Measurements from ENCODE around the gene CASP8.
"Not testable (repeated sequence)": the region's sequence is repeated elsewhere in the genome, so short reads cannot be mapped to it uniquely, and the experiment has no call there.

Gene CASP8

DNA sequence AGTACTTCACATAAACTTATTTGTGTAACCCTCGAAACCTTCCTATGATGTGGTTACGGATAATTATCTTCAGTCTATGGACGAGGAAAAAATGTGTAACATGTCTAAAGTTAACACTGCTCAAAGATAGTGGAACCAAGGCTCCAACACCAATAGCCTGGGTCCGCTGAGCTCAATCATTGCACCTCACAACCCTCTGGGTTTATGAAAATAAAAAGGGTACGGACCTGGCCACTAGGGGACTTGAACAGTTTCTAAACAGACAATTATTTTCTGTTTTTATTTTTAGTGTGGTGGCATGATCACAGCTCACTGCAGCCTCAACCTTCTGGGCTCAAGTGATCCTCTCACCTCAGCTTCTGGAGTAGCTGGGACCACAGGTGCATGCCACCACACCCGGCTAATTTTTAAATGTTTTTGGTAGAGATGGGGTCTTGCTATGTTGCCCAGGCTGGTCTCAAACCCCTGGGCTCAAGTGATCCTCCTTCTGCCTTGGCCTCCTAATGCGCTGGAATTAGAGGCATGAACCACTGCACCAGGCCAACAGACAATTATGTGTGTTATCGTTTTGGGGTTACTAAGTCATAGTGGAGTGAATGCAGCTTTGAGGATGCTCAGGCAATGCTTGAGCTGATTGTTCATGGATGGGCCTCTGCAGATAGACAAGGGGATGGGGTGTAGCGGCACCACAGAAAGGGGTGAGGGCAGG is 10.1 kb downstream of the CASP8 start:
- no peak for DNase-seq (ENCODE audit: low read depth)

DNA sequence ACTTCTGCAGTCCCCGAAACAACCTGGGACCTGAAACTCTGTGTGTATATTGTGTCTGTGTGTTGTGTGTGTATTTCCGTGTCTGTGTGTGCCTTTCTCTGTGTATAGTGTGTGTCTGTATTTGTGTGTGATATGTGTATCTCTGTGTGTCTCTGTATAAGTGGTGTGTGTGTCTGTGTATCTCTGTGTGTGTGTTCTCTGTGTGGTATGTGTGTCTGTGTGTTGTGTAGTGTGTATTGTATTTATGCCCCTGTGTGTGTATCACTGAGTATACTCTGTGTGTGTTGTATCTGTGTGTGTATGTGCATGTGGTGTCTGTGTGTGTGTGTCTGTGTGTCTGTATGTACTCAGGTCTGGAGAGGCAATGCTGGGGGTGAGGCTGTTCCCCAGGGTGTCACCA is 11.6 kb downstream of the CASP8 start:
- no peak for DNase-seq (ENCODE audit: low read depth)

DNA sequence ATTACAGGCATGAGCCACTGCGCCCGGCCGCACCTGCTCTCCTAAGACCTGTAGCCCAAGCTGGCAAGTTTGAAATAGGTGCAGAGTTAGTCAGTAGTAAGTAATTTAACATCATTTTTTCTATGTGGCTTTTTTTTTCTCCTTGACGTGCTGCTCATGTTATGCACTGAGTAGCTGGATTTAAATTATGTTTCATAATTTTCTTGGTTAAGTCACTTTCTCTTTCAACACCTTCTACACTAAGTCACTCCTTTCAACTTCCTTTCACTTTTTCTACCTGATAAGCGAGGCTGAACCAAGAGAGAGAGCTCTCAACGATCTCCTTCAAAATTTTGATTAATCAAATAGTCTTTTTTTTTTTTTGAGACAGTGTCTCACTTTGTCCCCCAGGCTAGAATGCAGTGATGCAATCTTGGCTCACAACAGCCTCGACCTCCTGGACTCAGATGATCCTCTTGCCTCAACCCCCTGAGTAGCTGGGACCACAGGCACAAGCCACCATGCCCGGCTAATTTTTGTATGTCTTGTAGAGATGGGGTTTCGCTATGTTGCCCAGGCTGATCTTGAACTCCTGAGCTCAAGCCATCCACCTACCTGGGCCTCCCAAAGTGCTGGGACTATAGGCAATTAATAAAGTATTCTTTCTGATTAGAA is 13.1 kb downstream of the CASP8 start:
- peak; percentile 16 for DNase-seq (ENCODE audit: low read depth)

DNA sequence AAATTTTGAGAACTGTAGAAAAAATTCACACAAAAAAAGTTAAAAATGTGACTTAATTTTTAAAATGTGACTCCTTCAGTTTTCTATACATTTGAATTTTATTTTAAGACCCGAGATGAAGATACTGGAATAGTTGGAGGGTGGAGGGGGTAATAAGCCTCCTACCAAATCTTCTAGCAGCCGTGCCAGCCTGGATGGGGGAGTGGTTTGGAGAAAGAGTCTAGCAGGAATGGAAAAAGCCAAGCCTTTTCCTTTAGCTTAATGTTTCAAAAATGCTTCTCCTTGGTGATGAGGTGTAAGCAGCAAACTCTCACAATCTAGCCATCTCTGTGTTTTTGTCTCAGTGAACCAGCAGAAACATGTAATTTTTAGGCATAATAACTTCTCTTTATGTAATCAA is 14.7 kb downstream of the CASP8 start:
- DNase-seq (ENCODE audit: low read depth): no peak

DNA sequence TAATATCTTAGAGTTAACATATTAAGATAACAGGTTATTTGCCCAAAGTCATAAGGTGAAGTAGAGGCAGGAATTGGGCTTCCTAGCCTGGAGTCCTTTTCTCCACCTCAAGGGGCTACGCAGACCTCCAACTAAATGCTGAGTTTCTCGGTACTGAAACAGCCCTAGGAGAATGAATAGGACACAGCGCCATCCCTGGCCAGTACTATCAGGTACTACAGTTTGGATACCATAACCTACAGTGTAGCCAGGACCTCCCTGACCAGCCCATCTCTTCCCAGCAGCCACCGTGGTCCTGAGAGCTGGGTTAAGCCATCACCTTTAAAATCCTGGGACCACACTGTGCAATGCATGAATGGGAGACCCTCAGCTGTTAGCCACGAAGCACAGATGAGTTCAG is 15.7 kb downstream of the CASP8 start:
- no peak for DNase-seq (ENCODE audit: low read depth)

DNA sequence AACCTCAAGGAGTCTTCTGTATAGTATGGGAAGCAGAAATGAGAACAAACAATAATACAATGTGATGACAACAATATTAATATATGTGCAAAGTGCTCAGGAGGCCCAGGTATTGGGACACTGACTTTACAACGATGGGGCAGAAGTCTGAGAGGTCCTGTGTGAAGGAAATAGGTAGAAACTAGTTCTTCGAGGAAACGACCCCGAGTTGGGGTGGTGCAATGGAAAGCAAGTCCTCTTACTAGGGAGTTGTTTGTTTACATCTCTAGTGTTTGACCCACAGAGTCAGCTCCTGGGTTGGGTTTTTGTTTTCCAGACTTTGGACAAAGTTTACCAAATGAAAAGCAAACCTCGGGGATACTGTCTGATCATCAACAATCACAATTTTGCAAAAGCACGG is 16.2 kb downstream of the CASP8 start:
- DNase-seq (ENCODE audit: low read depth): no peak

DNA sequence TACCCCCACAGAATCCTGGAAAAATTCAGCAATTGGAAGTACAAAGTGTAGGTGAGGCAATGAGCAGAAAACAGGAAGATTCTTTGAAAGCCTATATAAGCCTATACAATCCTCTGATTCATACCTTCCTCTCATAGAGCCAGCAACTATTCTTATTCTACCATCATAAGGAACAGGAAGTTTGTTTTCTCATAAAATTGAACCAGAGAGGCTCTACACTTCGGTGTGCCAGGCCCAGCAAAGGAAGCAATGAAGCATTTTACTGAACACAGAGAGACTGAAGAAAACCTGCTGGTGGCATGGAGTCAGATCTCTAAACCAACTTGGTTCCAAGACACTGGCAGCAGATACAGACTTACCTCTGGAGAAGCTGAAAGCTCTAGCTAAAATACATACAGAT is 18.7 kb downstream of the CASP8 start:
- DNase-seq (ENCODE audit: low read depth): no peak

DNA sequence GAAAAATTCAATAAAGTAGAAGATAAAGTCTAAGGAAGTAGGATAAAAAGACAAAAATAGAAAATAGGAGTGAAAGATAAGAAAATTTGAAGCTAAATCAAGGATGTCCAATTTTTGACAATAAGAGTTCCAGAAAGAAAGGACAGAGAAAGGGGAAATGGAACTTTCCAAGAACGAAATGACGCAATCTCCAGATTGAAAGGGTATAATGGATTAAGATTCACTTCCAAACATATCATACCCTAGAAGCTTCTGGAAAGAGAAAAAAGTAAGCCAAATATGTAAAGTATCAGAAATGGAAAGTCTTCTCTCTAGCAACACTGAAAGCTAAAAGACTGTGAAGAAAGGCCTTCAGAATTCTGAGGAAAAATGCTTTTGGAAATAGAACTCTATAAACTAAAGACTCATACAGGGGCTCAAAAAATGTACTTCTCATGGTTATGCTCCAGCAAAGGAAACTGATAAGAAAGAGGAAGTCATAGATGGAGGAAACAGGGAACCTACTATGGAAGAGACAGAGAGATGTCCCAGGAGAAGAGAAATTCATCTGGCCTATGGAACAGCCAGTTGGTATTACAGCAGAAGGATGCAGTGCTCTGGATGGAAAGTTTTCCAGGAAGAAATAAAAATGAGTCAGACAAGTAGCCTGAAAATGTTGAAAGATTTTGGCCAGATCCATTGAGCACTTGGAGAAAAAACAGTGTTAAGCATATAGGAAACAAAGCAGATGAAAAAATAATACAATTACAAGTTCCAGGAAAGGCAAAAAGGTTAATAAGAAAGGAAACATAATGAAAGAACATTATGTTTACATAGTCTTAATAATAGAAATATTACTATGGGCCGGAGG is 20.1 kb downstream of the CASP8 start:
- DNase-seq (ENCODE audit: low read depth): no peak

DNA sequence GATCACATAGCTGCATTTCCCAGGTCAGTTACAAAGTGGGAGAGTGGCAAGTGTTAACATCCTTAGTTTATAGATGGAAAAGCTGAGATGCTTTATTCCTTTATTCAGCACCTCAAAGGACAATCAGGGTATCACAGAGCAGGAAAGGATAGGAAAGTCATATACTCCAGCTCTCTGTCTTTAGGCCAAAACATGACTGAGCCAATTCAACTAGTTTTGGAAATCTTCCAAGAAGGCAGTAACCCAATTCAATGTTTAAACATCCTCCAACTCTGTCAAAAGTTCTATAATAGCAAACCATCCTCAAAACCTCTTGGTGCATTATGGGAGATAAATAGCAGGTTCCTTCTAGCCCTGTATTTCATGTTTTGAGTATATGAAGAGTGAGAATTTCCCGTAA is 25.2 kb downstream of the CASP8 start:
- DNase-seq (ENCODE audit: low read depth): no peak

DNA sequence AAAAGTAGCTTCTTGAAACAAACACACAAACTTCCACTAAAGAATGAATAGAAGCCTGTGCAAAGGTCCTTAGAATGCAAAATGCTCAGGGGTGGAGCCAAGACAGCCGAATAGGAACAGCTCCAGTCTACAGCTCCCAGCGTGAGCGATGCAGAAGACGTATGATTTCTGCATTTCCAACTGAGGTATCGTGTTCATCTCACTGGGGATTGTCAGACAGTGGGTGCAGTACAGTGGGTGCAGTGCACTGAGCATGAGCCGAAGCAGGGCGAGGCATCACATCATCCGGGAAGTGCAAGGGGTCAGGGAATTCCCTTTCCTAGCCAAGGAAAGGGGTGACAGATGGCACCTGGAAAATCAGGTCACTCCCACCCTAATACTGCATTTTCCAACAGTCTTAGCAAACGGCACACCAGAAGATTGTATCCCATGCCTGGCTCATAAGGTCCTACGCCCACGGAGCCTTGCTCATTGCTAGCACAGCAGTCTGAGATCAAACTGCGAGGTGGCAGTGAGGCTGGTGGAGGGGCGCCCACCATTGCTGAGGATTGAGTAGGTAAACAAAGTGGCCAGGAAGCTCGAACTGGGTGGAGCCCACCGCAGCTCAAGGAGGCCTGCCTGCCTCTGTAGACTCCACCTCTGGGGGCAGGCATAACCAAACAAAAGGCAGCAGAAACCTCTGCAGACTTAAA is 30.3 kb downstream of the CASP8 start:
- DNase-seq (ENCODE audit: low read depth): not testable (repeated sequence)

DNA sequence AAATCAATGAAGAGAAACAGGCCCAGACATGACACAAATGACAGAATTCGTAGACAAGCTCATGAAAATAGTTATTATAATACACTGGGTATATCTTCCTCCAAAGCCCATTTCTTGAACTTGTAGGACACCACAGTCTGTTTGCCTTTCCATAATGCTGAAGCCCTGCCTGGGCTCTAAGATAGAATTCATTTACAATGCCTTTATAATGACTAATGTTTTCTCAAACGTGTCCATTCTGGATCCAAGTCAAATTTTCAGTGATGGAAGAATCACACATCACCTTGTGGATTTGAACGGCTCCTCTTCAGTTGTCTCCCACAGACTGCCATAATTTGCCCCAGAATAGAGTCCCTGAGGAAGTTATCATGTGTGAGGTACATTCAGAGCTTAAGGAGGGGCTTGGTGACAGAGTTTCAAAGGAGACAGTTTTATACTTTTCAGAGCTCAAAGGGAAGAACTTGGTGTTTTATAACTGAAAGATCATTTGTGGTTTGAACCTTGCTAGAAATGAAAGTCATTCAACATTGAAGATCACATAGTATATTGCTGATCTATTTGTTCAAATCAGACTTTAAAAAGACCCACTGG is 38.2 kb downstream of the CASP8 start:
- DNase-seq (ENCODE audit: low read depth): peak; percentile 57

DNA sequence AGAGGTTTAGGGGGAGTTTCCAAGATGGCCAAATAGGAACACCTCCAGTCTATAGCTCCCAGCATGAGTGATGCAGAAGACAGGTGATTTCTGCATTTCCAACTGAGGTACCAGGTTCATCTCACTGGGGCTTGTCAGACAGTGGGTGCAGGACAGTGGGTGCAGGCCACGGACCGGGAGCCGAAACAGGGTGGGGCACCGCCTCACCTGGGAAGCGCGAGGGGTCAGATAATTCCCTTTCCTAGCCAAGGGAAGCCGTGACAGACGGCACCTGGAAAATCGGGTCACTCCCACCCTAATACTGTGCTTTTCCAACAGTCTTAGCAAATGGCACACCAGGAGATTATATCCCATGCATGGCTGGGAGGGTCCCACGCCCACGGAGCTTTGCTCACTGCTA is 39.6 kb downstream of the CASP8 start:
- DNase-seq (ENCODE audit: low read depth): not testable (repeated sequence)

DNA sequence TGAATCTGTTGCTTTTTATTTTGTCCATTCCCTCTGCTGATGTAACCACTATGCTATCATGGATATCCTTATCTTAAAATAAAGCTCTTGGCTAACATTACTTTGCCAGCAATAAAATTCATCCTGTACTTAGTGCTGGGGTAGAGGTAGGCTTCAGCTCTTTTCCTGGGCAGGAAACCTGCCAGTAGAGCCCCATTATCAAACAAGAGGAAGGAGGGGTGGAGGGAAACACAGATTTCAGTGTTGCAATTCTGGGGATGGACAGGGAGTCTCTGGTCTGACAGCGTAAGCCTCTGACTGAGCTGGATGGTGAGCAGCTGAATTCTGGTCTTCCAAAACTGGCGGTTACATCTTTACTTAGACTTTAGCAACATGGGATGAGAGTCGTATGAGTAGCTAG is 47.5 kb downstream of the CASP8 start:
- no peak for DNase-seq (ENCODE audit: low read depth)

DNA sequence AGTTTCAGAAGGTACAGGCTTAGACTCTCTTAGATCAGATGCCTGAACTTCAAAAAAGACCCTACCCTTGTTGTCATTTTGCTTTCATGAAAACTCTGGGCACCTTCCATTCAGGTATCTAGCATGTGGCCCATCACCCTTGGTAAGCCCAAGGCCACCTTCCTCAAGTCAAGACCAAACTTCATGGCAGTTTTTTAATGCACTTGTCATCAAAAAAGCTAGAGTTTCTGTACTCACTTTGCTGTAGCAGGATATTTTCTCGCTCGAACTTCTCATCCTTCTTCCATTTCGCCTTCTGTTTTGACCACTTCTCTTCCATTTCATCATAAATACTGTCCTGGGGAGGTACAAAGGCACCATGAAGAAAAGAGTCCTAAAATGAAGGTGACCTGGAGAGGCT is 48.6 kb downstream of the CASP8 start:
- no peak for DNase-seq (ENCODE audit: low read depth)

DNA sequence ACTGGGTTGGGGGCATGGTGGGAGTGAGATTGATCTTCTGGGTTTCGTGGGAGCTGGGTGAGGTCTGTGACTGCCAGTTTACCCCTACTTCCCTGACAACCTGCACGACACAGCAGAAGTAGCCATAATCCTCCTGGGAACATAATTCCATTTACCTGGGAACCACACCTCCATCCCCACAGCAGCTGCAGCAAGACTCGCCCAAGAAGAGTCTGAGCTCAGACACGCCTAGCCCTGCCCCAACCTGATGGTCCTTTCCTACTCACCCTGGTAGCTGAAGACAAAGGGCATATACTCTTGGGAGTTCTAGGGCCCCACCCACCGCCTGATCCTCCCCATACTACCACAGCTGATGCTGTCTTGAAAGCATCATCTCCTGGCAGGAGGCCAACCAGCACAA is 53.0 kb downstream of the CASP8 start:
- DNase-seq (ENCODE audit: low read depth): no peak

DNA sequence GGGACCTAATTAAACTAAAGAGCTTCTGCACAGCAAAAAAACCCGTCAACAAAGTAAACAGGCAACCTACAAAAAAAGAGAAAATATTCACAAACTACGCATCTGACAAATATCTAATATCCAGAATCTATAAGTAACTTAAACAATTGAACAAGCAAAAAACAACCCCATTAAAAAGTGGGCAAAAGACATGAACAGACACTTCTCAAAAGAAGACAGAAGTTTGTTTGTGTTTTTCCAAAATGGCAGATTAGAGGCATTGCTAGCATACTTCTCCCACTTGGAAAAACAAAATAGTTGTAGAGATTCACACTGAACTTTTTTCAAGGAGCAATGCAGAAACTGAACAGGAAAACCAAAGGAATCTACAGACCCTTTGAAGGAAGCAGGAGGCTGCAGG is 59.2 kb downstream of the CASP8 start:
- no peak for DNase-seq (ENCODE audit: low read depth)

DNA sequence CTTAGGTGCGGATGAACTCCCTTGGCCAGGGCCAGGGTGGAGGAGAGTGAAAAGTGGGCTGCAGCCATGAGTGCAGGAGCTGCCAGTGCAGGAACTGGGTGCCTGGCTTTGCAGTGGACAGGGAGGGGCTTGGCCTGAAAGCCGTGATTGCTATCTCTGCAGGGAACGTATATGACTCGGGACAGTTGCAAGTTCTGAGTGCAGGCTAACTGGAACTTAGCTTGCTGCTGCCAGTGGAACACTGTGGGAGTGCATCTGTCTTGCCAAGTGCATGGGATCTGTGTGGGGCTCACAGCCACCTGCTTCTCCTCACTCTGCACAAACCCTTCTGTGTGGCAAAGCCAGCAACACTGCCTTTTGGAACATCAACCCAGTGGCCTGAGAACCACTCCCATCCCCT is 59.9 kb downstream of the CASP8 start:
- no peak for DNase-seq (ENCODE audit: low read depth)

DNA sequence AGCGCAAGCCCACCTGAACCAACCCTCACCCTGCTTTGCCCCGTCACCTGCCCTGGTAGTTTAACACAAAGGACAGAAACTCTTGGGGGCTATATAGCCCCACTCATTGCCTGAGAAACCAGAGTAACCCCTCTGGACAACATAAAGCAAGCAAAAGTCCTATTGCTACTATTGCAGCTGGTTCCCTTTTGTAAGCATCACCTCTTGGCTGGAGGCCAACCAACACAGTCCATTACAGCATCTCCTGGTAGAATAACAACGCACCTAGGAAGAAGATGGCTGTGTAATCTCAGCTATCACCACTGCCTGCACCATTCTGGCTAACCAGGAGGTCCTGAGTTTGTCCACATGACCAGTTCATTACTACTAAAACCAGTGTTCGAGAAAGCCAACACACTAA is 60.4 kb downstream of the CASP8 start:
- DNase-seq (ENCODE audit: low read depth): peak; percentile 24

DNA sequence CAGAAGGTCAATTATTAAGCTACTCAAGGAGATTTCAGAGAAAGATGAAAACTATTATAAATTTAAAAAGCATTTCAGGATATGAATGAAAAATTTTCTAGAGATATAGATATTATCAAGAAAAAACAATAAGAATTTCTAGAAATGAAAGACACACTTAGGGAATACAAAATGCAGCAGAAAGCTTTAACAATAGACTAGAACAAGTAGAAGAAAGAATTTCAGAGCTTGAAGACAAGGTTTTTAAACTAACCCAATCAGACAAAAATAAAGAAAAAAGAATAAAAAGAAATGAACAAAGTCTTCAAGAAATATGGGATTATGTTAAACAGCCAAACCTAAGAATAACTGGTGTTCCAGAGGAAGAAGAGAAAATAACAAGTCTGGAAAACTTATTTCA is 62.4 kb downstream of the CASP8 start:
- DNase-seq (ENCODE audit: low read depth): no peak

DNA sequence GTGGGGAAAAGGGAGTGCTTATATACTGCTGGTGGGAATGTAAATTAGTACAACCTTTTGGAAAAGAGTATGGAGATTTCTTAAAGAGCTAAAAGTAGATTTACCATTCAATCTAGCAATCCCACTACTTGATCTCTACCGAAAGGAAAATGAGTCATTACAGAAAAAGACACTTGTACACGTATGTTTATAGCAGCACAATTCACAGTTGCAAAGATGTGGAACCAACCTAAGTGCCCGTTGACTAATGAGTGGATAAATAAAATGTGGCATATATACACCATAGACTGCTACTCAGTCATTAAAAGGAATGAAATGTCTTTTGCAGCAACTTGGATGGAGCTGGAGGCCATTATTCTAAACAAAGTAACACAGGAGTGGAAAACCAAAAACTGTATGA is 67.3 kb downstream of the CASP8 start:
- no peak for DNase-seq (ENCODE audit: low read depth)

DNA sequence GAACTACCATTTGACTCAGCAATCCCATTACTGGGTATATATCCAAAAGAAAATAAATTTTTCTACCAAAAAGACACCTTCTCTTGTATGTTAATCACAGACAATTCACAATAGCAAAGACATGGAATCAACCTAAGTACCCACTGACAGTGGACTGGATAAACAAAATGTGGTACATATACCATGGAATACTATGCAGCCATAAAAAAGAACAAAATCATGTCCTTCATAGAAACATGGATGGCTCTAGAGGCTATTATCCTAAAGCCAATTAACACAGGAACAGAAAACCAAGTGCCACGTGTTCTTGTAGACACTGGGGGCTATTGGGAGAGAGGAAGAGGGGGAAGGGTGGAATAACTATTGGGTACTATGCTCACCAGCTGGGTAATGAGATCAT is 69.1 kb downstream of the CASP8 start:
- no peak for DNase-seq (ENCODE audit: low read depth)
